ENCODE measurements around the gene CALML4.

Gene CALML4

DNA sequence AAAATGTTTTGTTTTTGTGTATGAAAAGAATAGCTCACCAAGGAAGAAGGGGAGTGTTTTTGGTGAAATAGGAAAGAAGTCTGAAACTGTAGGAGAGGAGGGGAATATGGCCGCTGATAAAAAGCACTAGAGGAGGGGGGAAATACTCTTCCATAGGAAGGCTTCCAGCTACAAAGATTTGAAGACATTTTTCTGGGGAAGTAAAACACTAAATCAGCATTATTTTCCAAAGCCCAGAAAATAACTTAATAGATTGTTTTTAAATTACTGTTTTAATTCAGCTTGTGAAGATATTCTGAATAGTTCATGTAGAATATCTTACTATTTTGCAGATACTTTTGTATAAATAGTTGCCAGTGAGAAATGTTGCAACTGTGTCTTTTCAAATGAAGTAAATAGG, 54.9 kb downstream of the CALML4 start:
- no peaks in the 10 kb centered on the region for H4K20me1 ChIP-seq (ENCODE audit: control insufficient read depth, insufficient read depth, low read depth, low read length)

DNA sequence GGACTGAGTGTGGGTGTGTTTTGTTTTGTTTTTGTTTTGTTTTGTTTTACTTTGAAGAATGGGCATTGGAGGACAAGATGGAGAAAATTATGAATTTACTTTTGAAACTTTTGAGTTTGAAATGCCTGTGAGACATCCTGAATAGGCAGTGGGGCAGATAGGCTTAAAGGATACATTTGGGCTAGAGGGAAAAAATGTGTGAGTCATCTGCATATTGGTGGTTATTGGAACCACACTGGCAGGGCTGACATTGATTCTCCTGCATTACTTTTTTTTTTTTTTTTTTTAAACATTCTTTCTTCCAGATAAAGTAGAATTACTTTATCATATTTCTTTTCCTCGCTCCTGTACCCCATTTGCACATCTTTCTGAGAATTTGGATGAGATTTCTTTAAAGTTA, 56.1 kb downstream of the CALML4 start:
- Histone ChIP-seq H3K4me2 (ENCODE audit: low read length) (no peak overlapping the region), H3K4me3 (ENCODE audit: low read length) (no peak overlapping the region)
- TF ChIP-seq, protein P1, sequence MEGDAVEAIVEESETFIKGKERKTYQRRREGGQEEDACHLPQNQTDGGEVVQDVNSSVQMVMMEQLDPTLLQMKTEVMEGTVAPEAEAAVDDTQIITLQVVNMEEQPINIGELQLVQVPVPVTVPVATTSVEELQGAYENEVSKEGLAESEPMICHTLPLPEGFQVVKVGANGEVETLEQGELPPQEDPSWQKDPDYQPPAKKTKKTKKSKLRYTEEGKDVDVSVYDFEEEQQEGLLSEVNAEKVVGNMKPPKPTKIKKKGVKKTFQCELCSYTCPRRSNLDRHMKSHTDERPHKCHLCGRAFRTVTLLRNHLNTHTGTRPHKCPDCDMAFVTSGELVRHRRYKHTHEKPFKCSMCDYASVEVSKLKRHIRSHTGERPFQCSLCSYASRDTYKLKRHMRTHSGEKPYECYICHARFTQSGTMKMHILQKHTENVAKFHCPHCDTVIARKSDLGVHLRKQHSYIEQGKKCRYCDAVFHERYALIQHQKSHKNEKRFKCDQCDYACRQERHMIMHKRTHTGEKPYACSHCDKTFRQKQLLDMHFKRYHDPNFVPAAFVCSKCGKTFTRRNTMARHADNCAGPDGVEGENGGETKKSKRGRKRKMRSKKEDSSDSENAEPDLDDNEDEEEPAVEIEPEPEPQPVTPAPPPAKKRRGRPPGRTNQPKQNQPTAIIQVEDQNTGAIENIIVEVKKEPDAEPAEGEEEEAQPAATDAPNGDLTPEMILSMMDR (IDR thresholded peaks at IDR 0.05; ENCODE audit: low read depth, low read length, poor library complexity, severe bottlenecking) = no peak
- TF ChIP-seq EZH2phosphoT487 (IDR thresholded peaks at IDR 0.05; ENCODE audit: borderline replicate concordance, low read length) = no peak

More for the DNA sequence above, 54.9 kb downstream of the CALML4 start:
- Histone ChIP-seq H3K36me3 (ENCODE audit: control insufficient read depth, low read length) (peaks cover 47% of the 10 kb centered on the region), H3K4me2 (ENCODE audit: low read length) (no peak overlapping the region), H3F3A (ENCODE audit: control insufficient read depth, insufficient read depth) (peaks cover 10% of the 10 kb centered on the region; the same call in 1 of the 2 replicates), H3K4me1 (ENCODE audit: control insufficient read depth, low read length) (no peaks in the 10 kb centered on the region), H3K27ac (ENCODE audit: low read depth, low read length) (no peak overlapping the region), H3K9me2 (replicated peaks; ENCODE audit: control insufficient read depth, low read length) (no peaks in the 10 kb centered on the region), H3K9me3 (ENCODE audit: control insufficient read depth, insufficient read depth, low read length) (no peaks in the 10 kb centered on the region), H3K4me3 (ENCODE audit: low read length) (no peak overlapping the region), H3K79me2 (ENCODE audit: control insufficient read depth, low read length) (no peaks in the 10 kb centered on the region), H3K27me3 (ENCODE audit: control insufficient read depth, low read length) (no peaks in the 10 kb centered on the region)
- no peak for TF ChIP-seq EZH2phosphoT487 (IDR thresholded peaks at IDR 0.05; ENCODE audit: borderline replicate concordance, low read length)
- TF ChIP-seq, protein P1 (IDR thresholded peaks at IDR 0.05; ENCODE audit: low read depth, low read length, poor library complexity, severe bottlenecking) = no peak

DNA sequence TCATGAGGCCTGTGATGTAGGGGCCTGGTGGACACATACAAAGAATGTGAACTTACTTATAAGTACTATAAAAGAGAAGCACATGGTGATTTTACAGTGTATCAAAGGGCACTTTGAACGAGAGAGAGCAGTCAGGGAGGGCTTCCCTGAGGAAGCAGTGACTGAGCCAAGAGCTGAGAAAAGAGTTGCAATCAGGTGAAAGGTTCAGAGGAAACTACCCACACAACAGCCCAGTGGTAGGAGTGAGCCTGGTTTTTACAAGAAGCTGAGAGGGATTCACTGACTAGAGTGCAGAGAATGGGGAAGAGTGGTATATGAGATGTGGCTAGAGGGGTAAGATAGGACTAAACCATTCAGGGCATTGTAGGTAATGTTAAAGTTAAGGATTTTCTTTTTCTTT, 57.1 kb downstream of the CALML4 start:
- no peaks in the 10 kb centered on the region for H3K79me2 ChIP-seq (ENCODE audit: control insufficient read depth, low read length)
- no peak for TF ChIP-seq EZH2phosphoT487 (IDR thresholded peaks at IDR 0.05; ENCODE audit: borderline replicate concordance, low read length)
- TF ChIP-seq, protein P1 (IDR thresholded peaks at IDR 0.05; ENCODE audit: low read depth, low read length, poor library complexity, severe bottlenecking) = no peak
- H3K4me3 ChIP-seq (ENCODE audit: low read length) = no peak overlapping the region
- no peaks in the 10 kb centered on the region for H3K27me3 ChIP-seq (ENCODE audit: control insufficient read depth, low read length)
- H3K9me2 ChIP-seq (replicated peaks; ENCODE audit: control insufficient read depth, low read length) = no peaks in the 10 kb centered on the region
- H3K9me3 ChIP-seq (ENCODE audit: control insufficient read depth, insufficient read depth, low read length) = no peaks in the 10 kb centered on the region
- no peak overlapping the region for H3K27ac ChIP-seq (ENCODE audit: low read depth, low read length)
- H3K36me3 ChIP-seq (ENCODE audit: control insufficient read depth, low read length) = peaks cover 37% of the 10 kb centered on the region
- H3F3A ChIP-seq (ENCODE audit: control insufficient read depth, insufficient read depth) = no peaks in the 10 kb centered on the region
- no peak overlapping the region for H3K4me2 ChIP-seq (ENCODE audit: low read length)
- no peaks in the 10 kb centered on the region for H3K4me1 ChIP-seq (ENCODE audit: control insufficient read depth, low read length)
- no peaks in the 10 kb centered on the region for H4K20me1 ChIP-seq (ENCODE audit: control insufficient read depth, insufficient read depth, low read depth, low read length)

More for the DNA sequence above, 56.1 kb downstream of the CALML4 start:
- Histone ChIP-seq H3K27me3 (ENCODE audit: control insufficient read depth, low read length) (no peaks in the 10 kb centered on the region), H4K20me1 (ENCODE audit: control insufficient read depth, insufficient read depth, low read depth, low read length) (no peaks in the 10 kb centered on the region), H3K4me1 (ENCODE audit: control insufficient read depth, low read length) (no peaks in the 10 kb centered on the region), H3K9me3 (ENCODE audit: control insufficient read depth, insufficient read depth, low read length) (no peaks in the 10 kb centered on the region), H3K27ac (ENCODE audit: low read depth, low read length) (no peak overlapping the region), H3K9me2 (replicated peaks; ENCODE audit: control insufficient read depth, low read length) (no peaks in the 10 kb centered on the region), H3K36me3 (ENCODE audit: control insufficient read depth, low read length) (peaks cover 40% of the 10 kb centered on the region), H3F3A (ENCODE audit: control insufficient read depth, insufficient read depth) (peaks cover 6% of the 10 kb centered on the region; the same call in 1 of the 2 replicates), H3K79me2 (ENCODE audit: control insufficient read depth, low read length) (no peaks in the 10 kb centered on the region)

Measured in DOHH2 (cell line).